ENCODE data around the gene ISX. TPM values are rescaled to one million over a fixed set of nuclear protein-coding genes. Genes with fewer than 3 reads are reported as not detected.

ISX gene
- polyA plus RNA-seq, 1 donor from 2014 or later: not detected

- no peaks in the 10 kb centered on the region for H3F3A ChIP-seq (ENCODE audit: insufficient read depth, low read length, poor library complexity, severe bottlenecking)
- H3K79me2 ChIP-seq (replicated peaks; ENCODE audit: insufficient read depth, low read length): no peaks in the 10 kb centered on the region
- no peaks in the 10 kb centered on the region for H3K36me3 ChIP-seq (ENCODE audit: insufficient read depth, low read length)
- H3K4me3 ChIP-seq (ENCODE audit: low read length): no peak overlapping the region
- TF ChIP-seq EZH2 (IDR thresholded peaks at IDR 0.05; ENCODE audit: borderline replicate concordance, insufficient read depth, low read length, poor library complexity, severe bottlenecking) (no peak), SMC3 (conservative IDR thresholded peaks at IDR 0.05; ENCODE audit: poor library complexity) (no peak), TAF1 (IDR thresholded peaks at IDR 0.05; ENCODE audit: low read depth) (no peak), EP300 (conservative IDR thresholded peaks at IDR 0.05; ENCODE audit: poor library complexity, severe bottlenecking) (no peak), MXI1 (conservative IDR thresholded peaks at IDR 0.05; ENCODE audit: poor library complexity, severe bottlenecking) (no peak), CTCF (IDR thresholded peaks at IDR 0.05; ENCODE audit: poor library complexity, severe bottlenecking) (no peak), REST (IDR thresholded peaks at IDR 0.05; ENCODE audit: borderline replicate concordance) (no peak), POLR2AphosphoS5 (IDR thresholded peaks at IDR 0.05) (no peak)
- H3K27ac ChIP-seq (ENCODE audit: low read length): no peak overlapping the region
- H3K9ac ChIP-seq (ENCODE audit: low read length): no peak overlapping the region
- no peaks in the 10 kb centered on the region for H4K20me1 ChIP-seq (ENCODE audit: insufficient read depth)
- no peak overlapping the region for H3K4me2 ChIP-seq (ENCODE audit: low read length)
- no peaks in the 10 kb centered on the region for H3K27me3 ChIP-seq (ENCODE audit: insufficient read depth, low read depth, low read length)
- no peaks in the 10 kb centered on the region for H3K9me3 ChIP-seq (ENCODE audit: low read length)
- no peaks in the 10 kb centered on the region for H3K9me2 ChIP-seq (ENCODE audit: insufficient read depth, low read length)
- no peak overlapping the region for H2AFZ ChIP-seq (ENCODE audit: low read depth, low read length)
Measured at GRCh38 chr22:35022291-35022690, 43.7 kb upstream of the ISX start.

- H3K4me3 ChIP-seq (ENCODE audit: low read length): no peak overlapping the region
- peak; percentile 96 for TF ChIP-seq CTCF (IDR thresholded peaks at IDR 0.05; ENCODE audit: poor library complexity, severe bottlenecking)
- TF ChIP-seq SMC3 (conservative IDR thresholded peaks at IDR 0.05; ENCODE audit: poor library complexity): peak; percentile 99
- TF ChIP-seq EZH2 (IDR thresholded peaks at IDR 0.05; ENCODE audit: borderline replicate concordance, insufficient read depth, low read length, poor library complexity, severe bottlenecking): no peak
- TF ChIP-seq RAD21 (conservative IDR thresholded peaks at IDR 0.05): peak; percentile 97
- H2AFZ ChIP-seq (ENCODE audit: low read depth, low read length): no peak overlapping the region
Measured at GRCh38 chr22:35023692-35024363, 42.1 kb upstream of the ISX start.

More at GRCh38 chr22:35023692-35024363, 42.1 kb upstream of the ISX start:
- no peak overlapping the region for H3K27ac ChIP-seq (ENCODE audit: low read length)
- no peak overlapping the region for H3K4me2 ChIP-seq (ENCODE audit: low read length)
- H3K9ac ChIP-seq (ENCODE audit: low read length): no peak overlapping the region
- no peaks in the 10 kb centered on the region for H3K79me2 ChIP-seq (replicated peaks; ENCODE audit: insufficient read depth, low read length)
- H3K9me2 ChIP-seq (ENCODE audit: insufficient read depth, low read length): no peaks in the 10 kb centered on the region
- no peaks in the 10 kb centered on the region for H3F3A ChIP-seq (ENCODE audit: insufficient read depth, low read length, poor library complexity, severe bottlenecking)
- H3K9me3 ChIP-seq (ENCODE audit: low read length): no peaks in the 10 kb centered on the region
- no peaks in the 10 kb centered on the region for H3K27me3 ChIP-seq (ENCODE audit: insufficient read depth, low read depth, low read length)
- H3K36me3 ChIP-seq (ENCODE audit: insufficient read depth, low read length): no peaks in the 10 kb centered on the region
- H4K20me1 ChIP-seq (ENCODE audit: insufficient read depth): no peaks in the 10 kb centered on the region
